ENCODE results near the gene PRICKLE3.
A peak's percentile ranks its signal among the peaks of the same experiment; 100 is the strongest.
"Not testable (repeated sequence)": the region's sequence is repeated elsewhere in the genome, so short reads cannot be mapped to it uniquely, and the experiment has no call there.

Gene PRICKLE3

DNA sequence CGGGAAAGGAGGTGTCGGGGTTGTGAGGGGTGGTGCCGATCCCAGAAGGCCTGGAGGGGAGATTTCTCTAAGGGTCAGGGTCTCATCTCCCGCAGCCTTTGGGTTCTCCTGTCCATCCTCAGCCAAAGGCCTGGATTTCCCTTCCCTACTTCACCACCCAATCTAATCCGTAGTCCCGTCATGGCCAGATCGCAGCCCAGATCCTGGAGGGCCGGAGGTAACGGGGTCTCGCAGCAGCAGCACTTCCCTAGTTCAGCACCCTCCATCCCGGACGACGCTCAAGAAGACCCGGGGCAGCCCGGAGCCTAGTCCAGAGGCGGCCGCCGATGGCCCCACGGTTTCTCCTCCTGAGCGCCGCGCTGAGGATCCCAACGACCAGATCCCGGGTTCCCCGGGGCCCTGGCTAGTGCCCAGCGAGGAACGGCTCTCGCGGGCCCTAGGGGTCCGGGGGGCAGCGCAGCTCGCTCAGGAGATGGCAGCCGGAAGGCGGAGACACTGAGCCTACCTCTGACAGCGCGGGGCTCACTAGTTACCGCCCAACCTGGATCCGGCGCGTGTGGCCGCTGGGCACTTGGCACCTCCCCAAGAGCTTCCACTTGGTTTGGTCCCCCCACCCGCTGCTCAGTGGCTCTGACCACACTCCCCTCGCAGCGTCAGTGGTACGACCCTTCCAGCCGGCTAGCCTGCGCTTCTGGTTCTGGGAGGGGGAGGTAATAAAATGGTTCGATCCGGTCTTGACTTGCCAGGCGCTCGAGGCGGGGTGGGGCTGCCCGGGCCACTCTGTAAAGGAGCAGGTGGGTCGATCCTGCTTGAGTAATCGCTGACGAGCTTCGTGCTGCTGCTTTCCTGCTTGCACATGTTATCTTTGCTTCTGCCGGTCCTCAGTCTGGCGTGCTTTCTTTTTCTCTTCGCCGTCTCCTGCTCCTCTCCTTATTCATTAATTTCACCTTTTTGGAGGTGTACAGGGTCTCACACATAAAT is 20.0 kb downstream of the PRICKLE3 start:
- no peaks in the 10 kb centered on the region for H3K36me3 ChIP-seq (ENCODE audit: insufficient read depth, low read length)
- H3K4me1 ChIP-seq (ENCODE audit: insufficient read depth, low read length) = peaks cover 11% of the 10 kb centered on the region
- no peaks in the 10 kb centered on the region for H3K9me3 ChIP-seq (ENCODE audit: control insufficient read depth, insufficient read depth, low read length)
- H3K9ac ChIP-seq (ENCODE audit: low read depth, low read length) = peak overlapping the region; percentile 31

DNA sequence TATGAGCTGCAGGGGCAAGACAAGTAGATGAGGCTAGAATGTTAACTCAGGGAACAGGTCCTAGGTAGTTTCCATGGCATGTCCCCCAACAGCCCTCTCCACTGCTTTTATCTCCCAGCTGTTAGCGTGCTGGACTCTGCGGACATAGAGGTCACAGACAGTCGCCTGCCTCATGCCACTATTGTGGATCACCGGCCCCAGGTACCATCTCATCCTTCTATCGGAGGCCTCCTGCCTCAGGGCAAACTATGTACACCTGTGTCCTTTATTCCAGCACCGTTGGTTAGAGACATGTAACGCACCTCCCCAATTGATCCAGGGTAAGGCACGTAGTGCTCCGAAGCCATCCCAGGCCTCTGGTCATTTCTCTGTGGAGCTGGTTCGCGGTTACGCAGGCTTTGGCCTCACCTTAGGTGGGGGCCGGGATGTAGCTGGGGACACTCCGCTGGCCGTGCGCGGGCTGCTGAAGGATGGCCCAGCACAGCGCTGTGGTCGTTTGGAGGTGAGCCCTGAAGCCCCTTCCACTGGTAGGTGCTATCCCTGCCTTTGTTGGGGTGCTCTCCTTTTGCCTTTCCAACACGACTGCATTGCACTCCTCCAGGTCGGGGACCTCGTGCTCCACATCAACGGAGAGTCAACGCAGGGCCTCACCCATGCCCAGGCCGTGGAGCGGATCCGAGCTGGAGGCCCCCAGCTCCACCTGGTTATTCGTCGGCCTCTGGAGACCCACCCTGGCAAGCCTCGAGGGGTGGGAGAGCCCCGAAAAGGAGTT is 21.4 kb downstream of the PRICKLE3 start:
- Histone ChIP-seq H3K36me3 (ENCODE audit: insufficient read depth, low read length) (no peaks in the 10 kb centered on the region), H3K4me1 (ENCODE audit: insufficient read depth, low read length) (peaks cover 11% of the 10 kb centered on the region), H3K9me3 (ENCODE audit: control insufficient read depth, insufficient read depth, low read length) (no peaks in the 10 kb centered on the region), H3K9ac (ENCODE audit: low read depth, low read length) (no peak overlapping the region)

DNA sequence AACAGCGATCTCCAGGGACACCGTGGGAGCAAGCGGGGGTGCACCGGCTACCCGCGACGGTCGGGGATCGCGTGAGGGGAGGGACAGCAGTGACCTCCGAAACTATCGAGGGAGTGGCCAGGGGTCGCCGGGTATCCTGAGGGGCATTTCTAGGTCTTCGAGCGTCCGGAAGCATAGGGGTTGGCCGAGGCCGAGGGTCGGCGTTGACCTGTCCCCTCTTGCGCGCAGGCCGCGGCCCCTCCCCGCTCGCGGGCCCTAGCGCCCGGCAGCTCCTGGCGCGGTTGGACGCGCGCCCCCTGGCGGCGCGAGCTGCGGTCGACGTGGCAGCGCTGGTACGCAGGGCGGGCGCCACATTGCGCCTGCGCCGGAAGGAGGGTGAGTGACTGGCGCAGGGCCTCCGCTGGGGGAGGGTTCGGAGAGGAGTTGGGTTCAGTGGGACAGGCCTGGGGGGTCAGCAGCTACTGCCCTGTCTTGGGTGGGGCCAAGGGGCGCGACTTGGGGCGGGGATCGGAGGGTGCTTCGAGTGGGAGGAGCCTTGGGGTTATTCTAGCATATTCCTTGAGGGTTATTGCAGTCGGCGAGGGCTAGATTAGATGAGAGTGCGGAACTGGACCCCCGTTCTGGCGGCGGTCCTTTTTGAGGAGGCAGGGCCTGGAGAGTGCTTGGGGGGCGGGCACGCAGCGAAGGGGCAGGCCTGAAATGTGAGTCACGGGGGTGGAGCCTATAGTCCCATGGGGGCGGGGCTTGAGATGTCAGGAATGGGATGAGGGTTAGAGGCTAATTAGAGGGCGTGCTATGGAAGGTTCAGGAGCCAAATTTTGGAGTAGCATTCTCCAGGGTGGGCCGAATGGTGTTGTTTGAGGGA is 22.4 kb downstream of the PRICKLE3 start:
- H3K9me3 ChIP-seq (ENCODE audit: control insufficient read depth, insufficient read depth, low read length) = no peaks in the 10 kb centered on the region
- H3K36me3 ChIP-seq (ENCODE audit: insufficient read depth, low read length) = no peaks in the 10 kb centered on the region
- H3K4me1 ChIP-seq (ENCODE audit: insufficient read depth, low read length) = peaks cover 11% of the 10 kb centered on the region
- peak overlapping the region; percentile 58 for H3K9ac ChIP-seq (ENCODE audit: low read depth, low read length)

DNA sequence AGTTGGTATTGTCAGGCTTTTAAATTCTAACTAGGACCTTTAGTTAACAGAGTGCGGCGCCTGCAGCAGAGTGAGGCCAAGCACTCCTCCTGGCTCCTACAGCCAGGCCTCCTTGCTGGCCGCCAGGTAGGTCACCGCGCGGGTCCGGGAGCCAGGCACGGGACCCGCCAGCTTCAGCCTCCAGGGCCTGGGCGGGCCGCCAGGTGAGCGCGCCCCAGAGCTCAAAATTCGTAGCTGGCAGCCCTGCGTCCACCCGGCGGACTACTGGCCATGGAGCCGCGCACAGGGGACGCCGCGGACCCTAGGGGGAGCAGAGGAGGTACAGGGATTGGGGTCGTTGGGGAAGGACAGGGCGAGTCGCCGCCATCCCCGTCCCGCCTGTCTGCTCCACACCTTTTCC is 23.6 kb downstream of the PRICKLE3 start, which contains the start of gene MAGIX:
Gene MAGIX, plus strand, starts transcription at position 139 of the 400 bp plus-strand sequence. Its CDS starts 132 bp downstream, at position 271.
- H3K9me3 ChIP-seq (ENCODE audit: control insufficient read depth, insufficient read depth, low read length) = no peaks in the 10 kb centered on the region
- H3K9ac ChIP-seq (ENCODE audit: low read depth, low read length) = peak within 1 kb of the TSS; percentile 48; the same call in 1 of the 2 replicates
- peaks cover 7% of the 10 kb centered on the region for H3K4me1 ChIP-seq (ENCODE audit: insufficient read depth, low read length)
- no peaks in the 10 kb centered on the region for H3K36me3 ChIP-seq (ENCODE audit: insufficient read depth, low read length)

DNA sequence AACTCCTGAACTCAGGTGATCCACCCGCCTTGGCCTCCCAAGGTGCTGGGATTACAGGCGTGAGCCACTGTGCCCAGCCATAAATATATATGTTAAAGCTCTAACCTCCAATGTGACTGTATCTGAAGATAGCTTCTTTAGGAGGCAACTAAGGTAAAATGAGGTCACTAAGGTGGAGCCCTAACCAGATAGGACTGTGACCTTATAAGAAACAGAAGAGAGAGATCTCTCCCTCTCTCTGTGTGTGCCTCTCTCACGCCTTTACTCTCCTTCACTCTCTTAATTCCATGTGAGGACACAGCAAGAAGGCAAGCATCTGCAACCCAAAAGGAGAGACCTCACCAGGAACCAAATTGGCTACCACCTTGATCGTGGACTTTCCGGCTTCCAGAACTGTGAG is 24.5 kb downstream of the PRICKLE3 start:
- H3K36me3 ChIP-seq (ENCODE audit: insufficient read depth, low read length) = no peaks in the 10 kb centered on the region
- no peak overlapping the region for H3K9ac ChIP-seq (ENCODE audit: low read depth, low read length)
- peaks cover 5% of the 10 kb centered on the region; the same call in 1 of the 2 replicates for H3K4me1 ChIP-seq (ENCODE audit: insufficient read depth, low read length)
- H3K9me3 ChIP-seq (ENCODE audit: control insufficient read depth, insufficient read depth, low read length) = no peaks in the 10 kb centered on the region

DNA sequence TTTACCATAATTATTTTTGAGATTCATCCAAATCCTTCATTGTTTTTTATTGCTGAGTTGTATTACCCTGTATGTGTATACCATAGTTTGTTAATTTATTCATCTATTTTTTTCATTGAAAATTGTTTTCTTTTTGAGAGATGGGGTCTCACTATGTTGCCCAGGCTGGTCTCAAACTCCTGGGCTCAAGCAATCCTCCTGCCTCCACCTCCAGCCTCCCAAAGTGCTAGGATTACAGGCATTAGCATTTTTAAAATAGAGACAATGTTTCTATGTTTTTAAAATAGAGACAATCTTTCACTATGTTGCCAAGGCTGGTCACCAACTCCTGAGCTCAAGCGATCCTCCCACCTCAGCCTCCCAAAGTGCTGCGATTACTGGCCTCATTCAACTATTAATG is 25.3 kb downstream of the PRICKLE3 start:
- Histone ChIP-seq H3K9me3 (ENCODE audit: control insufficient read depth, insufficient read depth, low read length) (no peaks in the 10 kb centered on the region), H3K4me1 (ENCODE audit: insufficient read depth, low read length) (peaks cover 5% of the 10 kb centered on the region; the same call in 1 of the 2 replicates), H3K36me3 (ENCODE audit: insufficient read depth, low read length) (no peaks in the 10 kb centered on the region), H3K9ac (ENCODE audit: low read depth, low read length) (no peak overlapping the region)

DNA sequence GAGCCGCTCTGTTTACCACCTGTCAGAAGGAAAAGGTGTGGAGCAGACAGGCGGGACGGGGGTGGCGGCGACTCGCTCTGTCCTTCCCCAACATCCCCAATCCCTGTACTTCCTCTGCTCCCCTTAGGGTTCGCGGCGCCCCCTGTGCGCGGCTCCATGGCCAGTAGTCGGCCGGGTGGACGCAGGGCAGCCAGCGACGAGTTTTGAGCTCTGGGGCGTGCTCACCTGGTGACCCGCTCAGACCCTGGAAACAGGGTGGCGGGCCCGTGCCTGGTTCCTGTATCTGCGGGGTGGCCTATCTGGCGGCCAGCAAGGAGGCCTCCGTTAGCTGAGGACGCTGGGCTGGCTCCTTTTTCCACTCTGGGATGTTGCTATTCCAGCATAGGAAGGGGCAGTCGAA is 29.0 kb downstream of the PRICKLE3 start:
- H3K4me1 ChIP-seq (ENCODE audit: insufficient read depth, low read length) = no peaks in the 10 kb centered on the region; the same call in 1 of the 2 replicates
- H3K9ac ChIP-seq (ENCODE audit: low read depth, low read length) = no peak overlapping the region
- no peaks in the 10 kb centered on the region for H3K9me3 ChIP-seq (ENCODE audit: control insufficient read depth, insufficient read depth, low read length)
- H3K36me3 ChIP-seq (ENCODE audit: insufficient read depth, low read length) = no peaks in the 10 kb centered on the region

DNA sequence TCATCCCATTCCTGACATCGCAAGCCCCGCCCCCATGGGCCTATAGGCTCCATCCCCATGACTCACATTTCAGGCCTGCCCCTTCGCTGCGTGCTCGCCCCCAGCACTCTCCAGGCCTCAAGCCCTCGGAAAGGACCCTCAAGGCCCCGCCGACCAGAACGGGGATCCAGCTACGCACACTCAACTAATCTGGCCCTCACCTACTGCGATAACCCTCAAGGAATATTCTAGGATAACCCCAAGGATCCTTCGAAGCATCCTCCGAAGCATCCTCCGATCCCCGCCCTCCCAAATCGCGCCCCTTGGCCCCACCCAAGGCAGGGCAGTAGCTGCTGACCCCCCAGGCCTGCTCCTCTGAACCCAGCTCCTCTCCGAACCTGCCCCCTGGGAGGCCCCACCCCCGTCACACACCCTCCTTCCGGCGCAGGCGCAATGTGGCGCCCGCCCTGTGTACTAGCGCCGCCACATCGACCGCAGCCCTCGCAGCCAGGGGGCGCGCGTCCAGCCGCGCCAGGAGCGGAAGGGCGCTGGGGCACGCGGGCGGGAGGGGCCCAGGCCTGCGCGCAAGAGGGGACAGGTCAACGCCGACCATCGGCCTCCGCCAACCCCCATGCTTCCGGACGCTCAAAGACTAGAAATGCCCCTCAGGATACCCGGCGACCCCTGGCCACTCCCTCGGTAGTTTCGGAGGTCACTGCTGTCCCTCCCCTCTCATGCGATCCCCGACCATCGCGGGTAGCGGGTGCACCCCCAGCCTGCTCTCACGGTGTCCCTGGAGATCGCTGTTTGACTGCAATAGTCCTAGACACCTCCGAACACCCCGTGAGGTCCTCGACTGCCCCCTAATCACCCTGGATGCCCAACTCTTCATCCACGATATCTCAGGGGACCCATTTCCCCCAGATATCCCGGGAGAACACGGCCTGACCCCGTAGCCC is 30.0 kb downstream of the PRICKLE3 start:
- H3K9me3 ChIP-seq (ENCODE audit: control insufficient read depth, insufficient read depth, low read length) = no peaks in the 10 kb centered on the region
- H3K36me3 ChIP-seq (ENCODE audit: insufficient read depth, low read length) = no peaks in the 10 kb centered on the region
- no peaks in the 10 kb centered on the region; the same call in 1 of the 2 replicates for H3K4me1 ChIP-seq (ENCODE audit: insufficient read depth, low read length)
- H3K9ac ChIP-seq (ENCODE audit: low read depth, low read length) = peak overlapping the region; percentile 62

DNA sequence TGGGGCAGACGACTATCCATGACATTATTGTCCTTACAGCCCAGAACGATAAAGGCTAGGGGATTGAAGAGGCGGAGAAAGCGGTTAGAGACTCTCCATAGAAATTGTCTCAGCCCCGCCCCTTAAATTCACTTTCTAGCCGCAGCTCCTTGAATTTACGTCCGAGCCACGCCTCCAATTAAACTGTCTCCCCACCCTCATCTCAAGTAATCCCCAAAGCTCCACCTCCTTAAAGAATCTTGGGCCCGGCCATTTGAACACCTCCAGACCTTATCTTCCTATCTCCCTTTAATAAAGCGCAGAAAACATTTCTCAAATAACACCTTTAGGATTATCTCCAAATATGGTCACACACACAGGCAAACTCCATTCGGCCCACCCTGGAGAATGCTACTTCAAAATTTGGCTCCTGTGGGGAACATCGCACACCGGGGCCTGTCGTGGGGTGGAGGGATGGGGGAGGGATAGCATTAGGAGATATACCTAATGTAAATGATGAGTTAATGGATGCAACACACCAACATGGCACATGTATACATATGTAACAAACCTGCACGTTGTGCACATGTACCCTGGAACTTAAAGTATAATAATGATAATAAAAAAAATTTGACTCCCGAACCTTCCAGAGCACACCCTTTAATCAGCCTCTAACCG is 30.8 kb downstream of the PRICKLE3 start:
- peak overlapping the region; percentile 62; the same call in 1 of the 2 replicates for H3K9ac ChIP-seq (ENCODE audit: low read depth, low read length)
- no peaks in the 10 kb centered on the region for H3K36me3 ChIP-seq (ENCODE audit: insufficient read depth, low read length)
- no peaks in the 10 kb centered on the region; the same call in 1 of the 2 replicates for H3K4me1 ChIP-seq (ENCODE audit: insufficient read depth, low read length)
- no peaks in the 10 kb centered on the region for H3K9me3 ChIP-seq (ENCODE audit: control insufficient read depth, insufficient read depth, low read length)

DNA sequence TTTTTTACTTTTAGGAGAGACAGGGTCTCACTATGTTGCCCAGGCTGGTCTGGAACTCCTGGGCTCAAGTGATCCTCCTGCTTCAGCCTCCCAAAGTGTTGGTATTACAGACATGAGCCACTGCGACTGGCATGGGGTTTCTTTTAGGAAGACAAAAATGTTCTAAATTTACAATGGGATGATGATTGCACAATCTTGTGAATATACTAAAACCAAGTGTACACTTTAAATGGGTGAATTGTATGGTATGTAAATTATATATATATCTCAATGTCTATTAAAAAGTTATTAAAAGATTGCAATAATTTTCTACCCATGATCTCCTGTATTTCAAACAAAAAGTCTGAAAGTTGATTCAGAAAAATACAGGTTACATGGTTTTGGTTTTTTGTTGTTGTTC is 32.7 kb downstream of the PRICKLE3 start:
- Histone ChIP-seq H3K36me3 (ENCODE audit: insufficient read depth, low read length) (no peaks in the 10 kb centered on the region), H3K9me3 (ENCODE audit: control insufficient read depth, insufficient read depth, low read length) (no peaks in the 10 kb centered on the region), H3K4me1 (ENCODE audit: insufficient read depth, low read length) (no peaks in the 10 kb centered on the region; the same call in 1 of the 2 replicates), H3K9ac (ENCODE audit: low read depth, low read length) (no peak overlapping the region)

DNA sequence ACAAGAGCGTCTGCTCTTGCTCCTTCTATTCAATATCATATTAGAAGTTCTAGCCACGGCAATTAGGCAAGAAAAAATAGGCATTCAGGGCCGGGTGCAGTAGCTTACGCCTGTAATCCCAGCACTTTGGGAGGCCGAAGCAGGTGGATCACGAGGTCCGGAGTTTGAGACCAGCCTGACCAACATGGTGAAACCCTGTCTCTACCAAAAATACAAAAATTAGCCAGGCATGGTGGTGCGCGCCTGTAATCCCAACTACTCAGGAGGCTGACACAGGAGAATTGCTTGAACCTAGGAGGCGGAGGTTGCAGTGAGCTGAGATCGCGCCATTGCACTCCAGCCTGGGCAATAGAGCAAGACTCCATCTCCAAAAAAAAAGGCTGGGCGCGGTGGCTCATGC is 36.9 kb downstream of the PRICKLE3 start:
- not testable (repeated sequence) for H3K36me3 ChIP-seq (ENCODE audit: insufficient read depth, low read length); H3K4me1 ChIP-seq (ENCODE audit: insufficient read depth, low read length); H3K9me3 ChIP-seq (ENCODE audit: control insufficient read depth, insufficient read depth, low read length); H3K9ac ChIP-seq (ENCODE audit: low read depth, low read length)

DNA sequence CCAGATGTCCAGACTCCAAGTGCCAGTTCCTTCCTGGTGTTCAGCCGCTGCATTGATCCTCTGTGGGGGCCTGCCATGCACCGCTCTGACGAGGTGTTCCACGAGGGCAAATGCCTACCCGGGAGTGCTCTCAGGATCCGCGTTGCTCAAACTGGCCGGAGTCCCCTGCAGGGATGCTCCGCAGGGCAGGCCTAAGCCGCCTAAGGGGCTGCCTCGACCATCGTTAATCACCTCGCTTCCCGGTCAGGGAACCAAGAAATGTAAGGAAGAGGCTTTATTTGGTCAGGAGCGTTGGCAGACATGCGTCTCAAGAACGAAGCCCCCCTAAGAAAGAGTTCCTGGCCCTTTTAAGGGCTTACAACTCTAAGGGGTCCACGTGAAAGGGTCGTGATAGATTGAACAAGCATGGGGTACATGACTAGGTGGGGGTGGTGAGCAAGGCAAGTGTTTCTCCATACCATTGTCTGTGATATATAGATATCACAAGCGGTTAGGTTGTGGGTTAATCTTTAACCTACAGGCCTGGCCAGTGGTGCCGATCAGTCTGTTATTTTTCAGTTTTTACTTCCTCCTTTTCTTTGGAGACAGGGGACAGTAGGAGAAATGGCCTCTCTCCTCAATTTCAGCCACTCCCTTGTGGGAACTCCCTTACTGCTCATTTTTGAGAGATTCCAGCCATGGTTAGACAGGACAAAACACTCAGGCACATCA is 37.6 kb downstream of the PRICKLE3 start:
- H3K9ac ChIP-seq (ENCODE audit: low read depth, low read length); H3K9me3 ChIP-seq (ENCODE audit: control insufficient read depth, insufficient read depth, low read length): not testable (repeated sequence)

More for the DNA sequence above, 37.6 kb downstream of the PRICKLE3 start:
- not testable (repeated sequence) for H3K36me3 ChIP-seq (ENCODE audit: insufficient read depth, low read length); H3K4me1 ChIP-seq (ENCODE audit: insufficient read depth, low read length)
